HFF-Myc (cell line): Measurements from ENCODE around the gene CORO7.

Experiments
- DNase-seq: peaks from one replicate; pipeline ENCODE4 v3.0.0-alpha.2; 2011; ENCODE audit warnings: low read depth; ENCODE audit errors: extremely low read depth
- H3K4me3 ChIP-seq: replicated peaks from 2 replicates; pipeline ENCODE4 v1.5.1; 2011; ENCODE audit warnings: low read depth, mild to moderate bottlenecking, control low read depth, low read length
- CTCF ChIP-seq: IDR thresholded peaks from 2 replicates; pipeline ENCODE4 v1.5.1; 2012; ENCODE audit warnings: mild to moderate bottlenecking, low read depth, low read length, control low read depth; ENCODE audit errors: missing control alignments

The CORO7 gene

GRCh38 chr16:4317532-4318450 lies 98.6 kb downstream of the CORO7 start:
- no peak for TF ChIP-seq CTCF
- no peak for DNase-seq
- H3K4me3 ChIP-seq, result peak overlapping the region; percentile 78

GRCh38 chr16:4316864-4317531 lies 99.4 kb downstream of the CORO7 start:
- no peak for DNase-seq
- TF ChIP-seq CTCF, result no peak
- peak overlapping the region; percentile 78 for H3K4me3 ChIP-seq

GRCh38 chr16:4316108-4316863 lies 100.1 kb downstream of the CORO7 start:
- TF ChIP-seq CTCF, result no peak
- no peak for DNase-seq
- peak overlapping the region; percentile 78 for H3K4me3 ChIP-seq

GRCh38 chr16:4315186-4316107 lies 100.9 kb downstream of the CORO7 start, which contains the start of gene GLIS2:
GLIS2 (plus strand) TSS chr16:4316067; CDS start chr16:4332281, 16,214 bp downstream.
- TF ChIP-seq CTCF, result no peak
- DNase-seq, result no peak

GRCh38 chr16:4314532-4315185 lies 101.7 kb downstream of the CORO7 start:
- no peak for DNase-seq
- TF ChIP-seq CTCF, result peak; percentile 8
- peak overlapping the region; percentile 53 for H3K4me3 ChIP-seq

More at GRCh38 chr16:4315186-4316107, 100.9 kb downstream of the CORO7 start, which contains the start of gene GLIS2:
- peak within 1 kb of the TSS; percentile 78 for H3K4me3 ChIP-seq
